GM18909 (cell line): Measurements from ENCODE around the gene DYSF.
"Not testable (repeated sequence)": the region's sequence is repeated elsewhere in the genome, so short reads cannot be mapped to it uniquely, and the experiment has no call there.

Experiments used
- ATAC-seq: cut with Tn5 transposase; IDR thresholded peaks from one replicate; pipeline ENCODE4 v1.9.1; 2021; ENCODE audit warnings: mild to moderate bottlenecking; ENCODE audit not compliant: unreplicated experiment, poor library complexity

DYSF gene

DNA sequence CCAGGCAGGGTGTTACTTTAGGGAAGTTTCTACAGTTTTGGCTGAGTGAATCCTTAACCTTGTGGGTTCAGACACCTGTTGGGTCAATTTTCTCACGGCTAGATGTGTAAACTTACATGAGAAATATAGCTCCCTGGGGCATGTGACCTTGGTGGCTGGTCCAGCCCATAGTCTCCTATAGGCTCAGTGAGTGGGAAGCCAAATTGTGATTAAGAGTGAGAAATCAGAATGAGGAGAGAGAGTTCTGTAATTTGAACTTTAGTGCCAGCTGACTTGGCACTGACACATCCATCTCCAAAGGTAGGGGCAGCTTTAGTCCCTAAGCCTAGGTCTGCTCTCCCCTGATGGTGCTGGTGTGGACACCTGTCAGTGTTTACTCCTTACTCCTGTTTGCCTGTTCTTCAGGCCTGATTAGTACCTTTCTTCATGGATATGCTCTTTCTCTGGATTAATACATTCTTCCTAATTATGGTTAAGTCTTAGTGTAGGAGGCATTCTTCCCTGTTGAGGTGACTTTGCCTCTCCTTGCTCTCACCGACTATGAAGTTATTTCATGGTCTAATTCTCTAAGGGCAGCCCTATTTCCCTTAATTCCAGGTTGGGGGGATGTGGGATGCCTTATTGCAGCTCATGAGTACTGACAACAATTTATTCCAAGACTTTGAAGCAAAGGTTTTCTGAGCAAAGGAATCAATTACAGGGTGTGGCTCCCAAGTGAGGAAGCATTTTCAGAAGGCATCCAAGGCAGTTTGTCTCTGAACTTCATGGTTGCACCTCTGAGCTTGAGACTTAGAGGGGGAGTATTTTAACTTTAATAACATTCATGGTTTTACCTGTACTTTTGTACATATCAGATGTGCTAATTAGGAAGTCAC, 177.3 kb downstream of the DYSF start:
- ATAC-seq = no peak

DNA sequence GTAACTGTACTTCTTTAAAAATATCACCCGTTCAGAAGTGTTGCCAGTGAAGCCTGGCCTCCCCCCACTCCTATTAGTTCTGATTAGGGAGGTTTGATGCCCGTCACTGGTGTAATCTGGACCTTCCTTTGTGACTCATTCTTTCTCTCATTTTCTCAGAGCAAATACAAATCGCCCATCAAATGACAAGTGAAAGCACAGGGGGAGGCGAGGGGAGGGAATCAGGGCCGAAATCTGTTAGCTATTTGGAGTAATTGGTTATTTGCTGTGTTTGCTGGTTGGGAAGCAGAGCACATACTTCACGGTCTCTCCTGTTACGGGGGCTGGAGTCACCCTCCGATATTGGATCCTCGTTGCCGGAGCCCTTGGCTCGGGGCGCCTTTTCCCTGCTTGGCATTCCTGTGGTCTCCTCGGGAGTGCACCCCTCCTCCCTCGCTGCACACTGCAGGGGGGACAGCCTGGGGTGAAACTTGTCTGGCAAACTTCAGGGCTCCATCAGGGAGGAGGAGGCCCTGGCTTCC, 178.1 kb downstream of the DYSF start:
- ATAC-seq = no peak

GRCh38 chr2:71633086-71633485, 179.7 kb downstream of the DYSF start:
- no peak for ATAC-seq

DNA sequence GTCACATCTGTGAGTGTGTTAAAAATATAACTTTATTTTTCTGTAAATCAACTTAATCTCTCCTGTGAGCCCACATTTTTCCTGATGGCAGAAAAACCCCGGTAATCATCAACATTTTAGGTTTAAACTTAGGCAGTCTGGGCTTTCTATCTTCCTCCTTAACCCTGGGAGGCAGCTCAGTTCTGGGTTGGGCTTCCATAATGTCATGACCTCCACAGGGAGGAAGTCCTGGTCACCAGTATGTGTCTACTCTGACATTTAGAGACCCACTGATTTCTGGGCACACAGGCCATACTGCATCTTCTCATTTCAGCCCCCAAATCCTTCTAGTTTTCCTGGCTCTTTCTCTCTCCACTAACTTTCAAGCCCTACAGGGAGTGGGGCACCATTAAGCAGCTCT, 181.2 kb downstream of the DYSF start:
- ATAC-seq = no peak

DNA sequence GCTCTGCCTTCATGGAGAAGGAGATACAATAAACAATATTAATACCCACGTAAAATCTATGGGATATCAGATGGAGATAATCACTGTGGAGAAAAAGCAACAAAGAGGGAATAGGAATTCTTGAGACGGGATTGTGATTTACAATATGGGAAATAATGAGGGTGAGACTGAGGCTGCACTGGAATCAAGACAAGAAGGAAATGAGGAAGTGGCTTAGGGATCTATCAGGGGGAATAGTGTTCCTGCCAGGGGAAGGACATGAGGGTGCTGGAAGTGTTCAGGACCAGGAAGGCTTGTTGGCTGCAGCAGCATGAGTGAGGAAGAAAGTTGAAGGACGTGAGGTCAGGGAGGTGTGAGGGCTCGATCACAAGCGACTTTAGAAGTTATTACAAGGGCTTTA, 182.4 kb downstream of the DYSF start:
- ATAC-seq = no peak

- no peak for ATAC-seq
Observed at GRCh38 chr2:71637168-71637567, 183.8 kb downstream of the DYSF start.

DNA sequence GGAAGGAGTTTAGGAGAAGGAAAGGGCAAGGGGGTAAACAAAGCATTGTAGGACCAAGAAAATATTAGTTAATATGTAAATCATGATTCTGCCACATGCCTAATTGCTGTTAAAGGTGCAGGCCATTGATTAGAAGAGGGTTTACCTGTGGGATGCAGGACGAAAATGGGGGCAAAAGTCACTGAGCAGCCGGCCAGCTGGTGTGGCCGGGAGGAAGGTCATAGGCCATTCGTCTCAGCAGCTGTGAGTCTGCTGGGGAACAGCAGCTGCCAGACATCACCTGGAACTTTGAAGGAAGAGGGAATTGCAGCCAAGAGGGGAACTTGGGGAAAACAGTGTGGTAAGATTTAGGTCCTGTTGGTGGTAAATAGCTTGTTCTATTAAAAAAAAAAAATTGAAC, 184.4 kb downstream of the DYSF start:
- no peak for ATAC-seq

- ATAC-seq = no peak
Observed at GRCh38 chr2:71639735-71640134, 186.4 kb downstream of the DYSF start.

DNA sequence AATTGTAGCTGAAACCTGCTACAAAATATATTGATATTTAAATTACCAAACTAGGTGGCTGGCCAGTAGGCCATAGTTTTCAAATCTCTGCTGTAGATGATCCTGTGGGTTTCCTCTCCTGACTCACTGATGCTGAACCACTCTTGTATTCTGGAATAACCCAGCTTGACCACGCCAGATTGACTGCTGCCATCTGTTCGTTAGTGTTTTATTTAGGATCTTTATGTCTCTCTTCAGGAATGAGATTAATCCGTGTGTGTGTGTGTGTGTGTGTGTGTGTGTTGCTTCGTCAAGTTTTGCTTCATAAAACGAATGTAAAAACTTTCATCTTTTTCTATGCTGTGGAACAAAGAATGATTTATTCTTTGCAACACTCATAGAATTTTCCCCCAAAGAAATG, 187.1 kb downstream of the DYSF start:
- ATAC-seq = no peak

DNA sequence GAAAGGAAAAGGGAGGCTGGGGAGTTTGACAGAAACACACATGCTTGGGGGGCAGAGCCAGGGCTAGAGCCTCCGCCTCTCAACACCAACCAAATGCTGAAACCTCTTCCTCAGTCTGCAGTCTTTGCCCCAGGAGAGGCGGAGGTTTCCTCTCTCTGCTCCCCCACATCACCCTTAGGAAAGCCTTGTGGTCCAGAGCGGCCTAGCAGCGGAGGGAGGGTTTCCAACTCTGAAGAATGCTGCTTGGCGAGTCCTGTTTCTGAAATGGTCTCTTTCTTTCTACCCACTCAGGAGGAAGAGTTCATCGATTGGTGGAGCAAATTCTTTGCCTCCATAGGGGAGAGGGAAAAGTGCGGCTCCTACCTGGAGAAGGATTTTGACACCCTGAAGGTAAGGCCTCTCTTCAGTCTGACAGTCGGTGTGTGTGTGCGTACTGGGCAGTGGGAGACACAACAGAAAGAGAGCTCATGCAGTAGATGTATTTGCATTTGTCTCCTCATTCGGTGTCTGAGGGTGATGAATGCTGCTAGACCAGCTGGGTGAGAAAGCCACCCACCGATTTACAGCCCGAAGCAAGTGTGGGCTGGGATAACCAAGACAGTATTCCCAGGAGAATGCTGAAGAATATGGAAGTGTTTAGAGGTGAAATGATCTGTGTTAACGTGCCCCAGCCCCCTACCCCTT, 190.5 kb downstream of the DYSF start:
- ATAC-seq = no peak

GRCh38 chr2:71646028-71646427, 192.7 kb downstream of the DYSF start:
- ATAC-seq = no peak

DNA sequence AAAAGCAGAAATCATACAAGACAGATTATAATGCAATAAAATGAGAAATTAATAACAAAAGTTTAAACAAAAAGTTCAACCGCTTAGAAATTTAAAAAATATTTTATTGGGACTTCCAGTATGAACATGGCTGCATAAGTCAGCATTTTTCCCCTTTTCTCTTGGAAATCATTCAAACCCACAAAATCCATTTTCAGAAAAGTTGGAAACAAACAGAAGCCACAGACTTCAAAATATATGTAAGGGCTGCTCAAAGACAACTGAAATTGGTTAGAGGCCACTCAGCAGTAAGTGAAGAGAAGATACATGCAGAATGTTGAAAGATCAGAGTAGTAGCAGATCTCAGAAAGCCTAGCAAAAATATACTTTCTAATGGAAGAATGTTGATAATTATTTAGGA, 194.0 kb downstream of the DYSF start:
- no peak for ATAC-seq

- no peak for ATAC-seq
Observed at GRCh38 chr2:71655498-71655897, 202.1 kb downstream of the DYSF start.

DNA sequence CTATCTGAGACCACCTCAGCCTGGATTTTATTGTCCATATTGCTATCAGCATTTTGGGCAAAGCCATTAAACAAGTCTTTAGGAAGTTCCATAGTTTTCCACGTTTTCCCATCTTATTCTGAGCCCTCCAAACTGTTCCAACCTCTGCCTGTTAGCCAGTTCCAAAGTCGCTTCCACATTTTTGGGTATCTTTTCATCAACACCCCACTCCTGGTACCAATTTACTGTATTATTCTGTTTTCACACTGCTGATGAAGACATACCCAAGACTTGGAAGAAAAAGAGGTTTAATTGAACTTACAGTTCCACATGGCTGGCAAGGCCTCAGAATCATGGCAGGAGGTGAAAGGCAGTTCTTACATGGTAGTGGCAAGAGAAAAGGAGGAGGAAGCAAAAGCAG, 204.9 kb downstream of the DYSF start:
- not testable (repeated sequence) for ATAC-seq

DNA sequence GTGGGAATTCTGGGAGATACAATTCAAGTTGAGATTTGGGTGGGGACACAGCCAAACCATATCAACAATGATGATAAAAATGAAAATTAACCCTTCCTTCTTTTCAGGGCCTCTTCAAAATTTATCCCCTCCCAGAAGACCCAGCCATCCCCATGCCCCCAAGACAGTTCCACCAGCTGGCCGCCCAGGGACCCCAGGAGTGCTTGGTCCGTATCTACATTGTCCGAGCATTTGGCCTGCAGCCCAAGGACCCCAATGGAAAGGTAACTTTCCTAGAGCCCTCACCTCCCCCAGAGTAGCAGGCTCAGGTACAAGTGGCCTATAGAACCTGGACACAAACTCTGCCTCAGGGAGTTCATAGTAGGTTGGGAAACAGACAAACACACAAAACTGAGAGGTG, 205.4 kb downstream of the DYSF start:
- ATAC-seq = no peak

DNA sequence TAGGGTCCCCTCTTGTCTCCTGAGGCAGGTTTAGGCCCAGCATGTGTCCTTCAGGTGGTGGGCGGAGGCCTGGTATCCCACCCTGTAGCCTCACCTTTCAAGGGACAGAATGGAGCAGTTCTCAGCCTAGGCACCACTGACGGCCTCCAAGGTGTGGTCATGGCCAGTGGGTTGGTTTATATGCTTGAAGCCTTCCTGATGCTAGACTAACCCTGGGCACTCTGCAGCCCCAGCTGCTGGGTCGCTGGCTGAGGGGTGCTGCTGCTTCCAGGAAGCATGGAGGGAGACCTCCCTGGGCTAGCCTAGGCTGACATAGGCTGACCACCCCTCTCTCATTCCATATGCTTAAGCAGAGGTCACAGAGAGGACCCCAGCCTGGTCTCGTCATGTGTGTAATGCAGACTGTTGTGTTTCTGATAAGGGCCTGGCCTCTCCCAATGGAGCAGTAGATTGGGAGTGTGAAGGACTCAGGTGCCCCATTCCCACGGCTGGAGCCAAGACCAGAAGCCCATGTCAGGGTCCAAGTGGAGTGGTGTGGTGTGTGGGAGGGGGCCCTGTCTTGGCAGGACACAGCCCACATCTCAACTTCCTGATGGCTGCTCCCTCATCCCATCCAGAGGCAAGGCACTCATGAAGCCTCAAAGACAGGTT, 206.6 kb downstream of the DYSF start:
- no peak for ATAC-seq

GRCh38 chr2:71661782-71662181, 208.4 kb downstream of the DYSF start:
- ATAC-seq = no peak

DNA sequence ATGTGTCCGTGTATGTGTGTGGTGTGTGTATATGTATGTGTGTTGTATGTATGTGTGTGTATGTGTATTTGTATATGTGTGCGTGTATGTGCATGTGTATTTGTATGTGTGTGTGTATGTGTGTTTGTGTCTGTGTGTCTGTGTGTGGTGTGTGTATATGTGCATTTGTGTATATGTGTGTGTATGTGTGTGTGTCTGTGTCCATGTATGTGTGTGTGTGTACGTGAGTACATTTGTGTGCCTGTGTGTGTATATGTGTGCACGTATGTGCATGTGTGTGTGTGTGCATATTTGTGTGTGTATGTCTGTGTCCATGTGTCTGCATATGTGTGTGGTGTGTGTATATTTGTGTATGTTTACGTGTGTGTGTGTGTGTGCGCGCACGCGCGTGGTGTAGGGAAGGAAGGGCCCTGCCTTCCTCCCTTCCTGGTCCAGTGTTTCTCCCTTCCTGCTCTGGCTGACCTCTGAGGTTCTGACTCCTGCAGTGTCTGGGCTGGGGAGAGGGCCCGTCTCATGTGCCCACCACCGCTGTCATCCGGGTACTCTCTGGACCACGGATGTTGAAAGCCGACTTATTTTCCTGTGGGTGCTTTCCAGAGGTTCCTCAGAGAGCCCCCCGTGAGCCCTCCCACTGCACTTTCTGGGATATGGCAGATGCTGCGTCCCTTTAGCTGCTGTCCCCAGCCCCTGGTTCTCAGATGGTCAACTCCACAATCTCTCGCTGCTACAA, 209.5 kb downstream of the DYSF start:
- no peak for ATAC-seq

- no peak for ATAC-seq
Observed at GRCh38 chr2:71664161-71664560, 210.8 kb downstream of the DYSF start.
